Measurements from ENCODE around the gene CLK4. TPM values are rescaled to one million over a fixed set of nuclear protein-coding genes. Genes with fewer than 3 reads are reported as not detected.

The CLK4 gene
- total RNA-seq, 1 experiment from 2014 or later, result 23.8 TPM

DNA sequence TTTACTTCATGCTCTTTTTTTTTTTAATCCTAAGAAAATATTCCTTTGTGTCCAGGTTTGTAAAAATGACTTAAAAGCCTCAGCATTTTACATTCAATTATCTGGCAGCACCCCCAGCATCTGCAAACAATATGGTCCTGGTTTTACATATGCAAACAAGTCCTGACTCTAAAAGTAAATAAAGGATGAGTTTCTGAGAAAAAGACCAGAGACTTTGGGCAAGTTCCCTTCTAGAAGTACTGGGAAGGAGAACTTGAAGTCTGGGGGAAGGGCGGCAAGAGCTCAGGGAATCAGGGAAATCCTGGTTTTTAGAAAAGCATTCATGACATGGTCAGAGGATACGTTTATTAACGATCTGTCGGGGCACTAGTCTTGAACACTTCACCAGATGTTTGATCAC, 62.5 kb downstream of the CLK4 start:
- ChIA-PET CTCF (no interaction called here), POLR2A (ENCODE audit: unreplicated experiment) (no interaction called here)
- H3K4me2 ChIP-seq (ENCODE audit: low read length), result no peak overlapping the region
- H3K79me2 ChIP-seq (ENCODE audit: low read length), result no peaks in the 10 kb centered on the region
- no peaks in the 10 kb centered on the region for H3K36me3 ChIP-seq (ENCODE audit: low read depth, low read length)
- TF ChIP-seq EZH2phosphoT487 (IDR thresholded peaks at IDR 0.05; ENCODE audit: borderline replicate concordance, low read length), result no peak
- no peak for TF ChIP-seq EZH2 (IDR thresholded peaks at IDR 0.05; ENCODE audit: low read length, unreplicated experiment)
- TF ChIP-seq, protein P1, sequence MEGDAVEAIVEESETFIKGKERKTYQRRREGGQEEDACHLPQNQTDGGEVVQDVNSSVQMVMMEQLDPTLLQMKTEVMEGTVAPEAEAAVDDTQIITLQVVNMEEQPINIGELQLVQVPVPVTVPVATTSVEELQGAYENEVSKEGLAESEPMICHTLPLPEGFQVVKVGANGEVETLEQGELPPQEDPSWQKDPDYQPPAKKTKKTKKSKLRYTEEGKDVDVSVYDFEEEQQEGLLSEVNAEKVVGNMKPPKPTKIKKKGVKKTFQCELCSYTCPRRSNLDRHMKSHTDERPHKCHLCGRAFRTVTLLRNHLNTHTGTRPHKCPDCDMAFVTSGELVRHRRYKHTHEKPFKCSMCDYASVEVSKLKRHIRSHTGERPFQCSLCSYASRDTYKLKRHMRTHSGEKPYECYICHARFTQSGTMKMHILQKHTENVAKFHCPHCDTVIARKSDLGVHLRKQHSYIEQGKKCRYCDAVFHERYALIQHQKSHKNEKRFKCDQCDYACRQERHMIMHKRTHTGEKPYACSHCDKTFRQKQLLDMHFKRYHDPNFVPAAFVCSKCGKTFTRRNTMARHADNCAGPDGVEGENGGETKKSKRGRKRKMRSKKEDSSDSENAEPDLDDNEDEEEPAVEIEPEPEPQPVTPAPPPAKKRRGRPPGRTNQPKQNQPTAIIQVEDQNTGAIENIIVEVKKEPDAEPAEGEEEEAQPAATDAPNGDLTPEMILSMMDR (conservative IDR thresholded peaks at IDR 0.05; ENCODE audit: low read depth, low read length), result no peak
- H3K27me3 ChIP-seq (ENCODE audit: low read length), result peaks cover 49% of the 10 kb centered on the region
- no peaks in the 10 kb centered on the region for H3F3A ChIP-seq (ENCODE audit: low read length, unreplicated experiment)
- DNase-seq, result no peak
- H3K27ac ChIP-seq (ENCODE audit: low read length), result no peak overlapping the region
- H3K4me3 ChIP-seq (ENCODE audit: low read length), result no peak overlapping the region
- BruUV-seq (replicated peaks), result no TSS peak
- H3K9me2 ChIP-seq (replicated peaks; ENCODE audit: low read length), result no peaks in the 10 kb centered on the region
- no peak overlapping the region for H3K9ac ChIP-seq (ENCODE audit: low read length)
- intact Hi-C loops (cut with micrococcal nuclease), result no loop called here
- H3K9me3 ChIP-seq (ENCODE audit: low read length), result no peaks in the 10 kb centered on the region
- no peak for ATAC-seq
- no peak overlapping the region for H2AFZ ChIP-seq (ENCODE audit: low read length)
- H3K4me1 ChIP-seq (ENCODE audit: insufficient read depth, low read length), result no peaks in the 10 kb centered on the region
- H4K20me1 ChIP-seq (ENCODE audit: low read length), result no peaks in the 10 kb centered on the region

DNA sequence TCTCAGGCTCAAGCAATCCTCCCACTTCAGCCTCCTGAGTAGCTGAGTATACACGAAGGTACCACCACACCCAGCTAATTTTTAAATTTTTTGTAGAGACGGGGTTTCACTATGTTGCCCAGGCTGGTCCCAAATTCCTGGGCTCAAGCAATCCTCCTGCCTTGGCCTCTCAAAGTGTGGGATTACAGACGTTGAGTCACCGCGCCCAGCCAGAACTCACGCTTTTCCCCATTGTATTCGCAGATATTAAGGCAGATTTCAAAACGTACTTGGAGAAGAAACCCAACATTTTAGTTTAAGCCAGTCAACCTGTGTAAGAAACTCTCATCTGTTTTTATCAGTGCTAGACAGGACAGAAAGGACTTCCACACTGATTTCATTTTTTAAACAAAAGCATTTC, 63.2 kb downstream of the CLK4 start:
- no peaks in the 10 kb centered on the region for H4K20me1 ChIP-seq (ENCODE audit: low read length)
- H3K79me2 ChIP-seq (ENCODE audit: low read length), result no peaks in the 10 kb centered on the region
- no peaks in the 10 kb centered on the region for H3F3A ChIP-seq (ENCODE audit: low read length, unreplicated experiment)
- POLR2A ChIA-PET (ENCODE audit: unreplicated experiment), result no interaction called here
- H3K9me2 ChIP-seq (replicated peaks; ENCODE audit: low read length), result no peaks in the 10 kb centered on the region
- no peaks in the 10 kb centered on the region for H3K9me3 ChIP-seq (ENCODE audit: low read length)
- intact Hi-C loops (cut with micrococcal nuclease), result no loop called here
- H3K4me1 ChIP-seq (ENCODE audit: insufficient read depth, low read length), result no peaks in the 10 kb centered on the region
- TF ChIP-seq EZH2phosphoT487 (IDR thresholded peaks at IDR 0.05; ENCODE audit: borderline replicate concordance, low read length), result no peak
- TF ChIP-seq, protein P1 (conservative IDR thresholded peaks at IDR 0.05; ENCODE audit: low read depth, low read length), result no peak
- TF ChIP-seq EZH2 (IDR thresholded peaks at IDR 0.05; ENCODE audit: low read length, unreplicated experiment), result no peak
- H3K27ac ChIP-seq (ENCODE audit: low read length), result no peak overlapping the region
- no peak overlapping the region for H3K4me2 ChIP-seq (ENCODE audit: low read length)
- ATAC-seq (no peak), DNase-seq (no peak)
- no TSS peak for BruUV-seq (replicated peaks)
- no peaks in the 10 kb centered on the region for H3K36me3 ChIP-seq (ENCODE audit: low read depth, low read length)
- H2AFZ ChIP-seq (ENCODE audit: low read length), result no peak overlapping the region
- H3K27me3 ChIP-seq (ENCODE audit: low read length), result peaks cover 49% of the 10 kb centered on the region
- CTCF ChIA-PET, result interaction anchor here (0.7 kb wide), 1 partner anchor 716 kb away, joined by 3 read pairs; no protein-coding TSS in a partner anchor
- no peak overlapping the region for H3K4me3 ChIP-seq (ENCODE audit: low read length)
- H3K9ac ChIP-seq (ENCODE audit: low read length), result no peak overlapping the region

DNA sequence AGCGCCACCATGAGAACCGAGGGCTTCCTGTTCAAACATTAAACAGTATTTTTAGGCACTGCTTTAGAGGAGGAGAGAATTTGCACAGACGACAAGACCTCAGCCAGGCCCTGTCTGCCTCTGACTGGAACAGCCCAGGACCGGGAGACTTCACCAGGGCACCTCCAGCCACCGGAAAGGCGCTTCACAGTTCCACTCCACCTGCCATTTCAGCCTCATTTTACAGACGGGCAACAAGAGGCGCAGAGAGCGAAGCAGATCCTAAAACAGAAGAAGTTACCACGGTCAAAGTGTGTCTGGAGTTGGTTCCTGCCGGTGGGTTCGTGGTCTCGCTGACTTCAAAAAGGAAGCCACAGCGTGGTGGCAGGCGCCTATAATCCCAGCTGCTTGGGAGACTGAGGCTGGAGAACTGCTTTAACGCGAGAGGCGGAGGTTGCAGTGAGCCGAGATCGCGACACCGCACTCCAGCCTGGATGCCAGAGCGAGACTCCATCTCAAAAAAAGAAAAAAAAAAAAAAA, 65.0 kb downstream of the CLK4 start:
- Histone ChIP-seq H3K27ac (ENCODE audit: low read length) (no peak overlapping the region), H3K9ac (ENCODE audit: low read length) (no peak overlapping the region), H3F3A (ENCODE audit: low read length, unreplicated experiment) (no peaks in the 10 kb centered on the region), H4K20me1 (ENCODE audit: low read length) (no peaks in the 10 kb centered on the region), H3K9me3 (ENCODE audit: low read length) (no peaks in the 10 kb centered on the region), H3K36me3 (ENCODE audit: low read depth, low read length) (no peaks in the 10 kb centered on the region), H3K79me2 (ENCODE audit: low read length) (no peaks in the 10 kb centered on the region), H3K4me2 (ENCODE audit: low read length) (no peak overlapping the region), H3K27me3 (ENCODE audit: low read length) (peaks cover 58% of the 10 kb centered on the region), H3K9me2 (replicated peaks; ENCODE audit: low read length) (no peaks in the 10 kb centered on the region), H3K4me1 (ENCODE audit: insufficient read depth, low read length) (no peaks in the 10 kb centered on the region), H2AFZ (ENCODE audit: low read length) (no peak overlapping the region), H3K4me3 (ENCODE audit: low read length) (no peak overlapping the region)
- no peak for DNase-seq
- CTCF ChIA-PET, result no interaction called here
- TF ChIP-seq, protein P1 (conservative IDR thresholded peaks at IDR 0.05; ENCODE audit: low read depth, low read length), result no peak
- TF ChIP-seq EZH2phosphoT487 (IDR thresholded peaks at IDR 0.05; ENCODE audit: borderline replicate concordance, low read length) (no peak), EZH2 (IDR thresholded peaks at IDR 0.05; ENCODE audit: low read length, unreplicated experiment) (no peak)
- intact Hi-C loops (cut with micrococcal nuclease), result no loop called here
- POLR2A ChIA-PET (ENCODE audit: unreplicated experiment), result no interaction called here
- ATAC-seq, result no peak
- no TSS peak for BruUV-seq (replicated peaks)
